Measurements from ENCODE around the gene EVA1A. TPM values are rescaled to one million over a fixed set of nuclear protein-coding genes. Genes with fewer than 3 reads are reported as not detected.

Gene EVA1A
- total RNA-seq, 4 donors from 2014 or later = 0.17 to 1.2 (median 0.69) TPM; not detected in 1

- H3K36me3 ChIP-seq = no peaks in the 10 kb centered on the region
- DNase-seq (ENCODE audit: extremely low spot score) = no peak
- H3K27me3 ChIP-seq = no peaks in the 10 kb centered on the region
- H3K27ac ChIP-seq (replicated peaks in 1 of 4) = no peak overlapping the region
- H3K4me3 ChIP-seq = no peak overlapping the region
- intact Hi-C loops (cut with DNase I) = no loop called here
- TF ChIP-seq POLR2A (IDR thresholded peaks at IDR 0.05; ENCODE audit: low read depth) = no peak
- TF ChIP-seq, protein P1, sequence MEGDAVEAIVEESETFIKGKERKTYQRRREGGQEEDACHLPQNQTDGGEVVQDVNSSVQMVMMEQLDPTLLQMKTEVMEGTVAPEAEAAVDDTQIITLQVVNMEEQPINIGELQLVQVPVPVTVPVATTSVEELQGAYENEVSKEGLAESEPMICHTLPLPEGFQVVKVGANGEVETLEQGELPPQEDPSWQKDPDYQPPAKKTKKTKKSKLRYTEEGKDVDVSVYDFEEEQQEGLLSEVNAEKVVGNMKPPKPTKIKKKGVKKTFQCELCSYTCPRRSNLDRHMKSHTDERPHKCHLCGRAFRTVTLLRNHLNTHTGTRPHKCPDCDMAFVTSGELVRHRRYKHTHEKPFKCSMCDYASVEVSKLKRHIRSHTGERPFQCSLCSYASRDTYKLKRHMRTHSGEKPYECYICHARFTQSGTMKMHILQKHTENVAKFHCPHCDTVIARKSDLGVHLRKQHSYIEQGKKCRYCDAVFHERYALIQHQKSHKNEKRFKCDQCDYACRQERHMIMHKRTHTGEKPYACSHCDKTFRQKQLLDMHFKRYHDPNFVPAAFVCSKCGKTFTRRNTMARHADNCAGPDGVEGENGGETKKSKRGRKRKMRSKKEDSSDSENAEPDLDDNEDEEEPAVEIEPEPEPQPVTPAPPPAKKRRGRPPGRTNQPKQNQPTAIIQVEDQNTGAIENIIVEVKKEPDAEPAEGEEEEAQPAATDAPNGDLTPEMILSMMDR (IDR thresholded peaks at IDR 0.05) = no peak
- no peak for TF ChIP-seq EP300 (IDR thresholded peaks at IDR 0.05)
- no peak for TF ChIP-seq POLR2AphosphoS5 (IDR thresholded peaks at IDR 0.05)
- H3K9me3 ChIP-seq = peaks cover 0 to 8% (median 0%) of the 10 kb centered on the region in 4 donors
- 82% methylated on average over 4 of the region's 4 CpGs for WGBS
- peaks cover 0 to 14% (median 10%) of the 10 kb centered on the region in 4 donors for H3K4me1 ChIP-seq
Observed at GRCh38 chr2:75571730-75572430, 11.1 kb upstream of the EVA1A start.

DNA sequence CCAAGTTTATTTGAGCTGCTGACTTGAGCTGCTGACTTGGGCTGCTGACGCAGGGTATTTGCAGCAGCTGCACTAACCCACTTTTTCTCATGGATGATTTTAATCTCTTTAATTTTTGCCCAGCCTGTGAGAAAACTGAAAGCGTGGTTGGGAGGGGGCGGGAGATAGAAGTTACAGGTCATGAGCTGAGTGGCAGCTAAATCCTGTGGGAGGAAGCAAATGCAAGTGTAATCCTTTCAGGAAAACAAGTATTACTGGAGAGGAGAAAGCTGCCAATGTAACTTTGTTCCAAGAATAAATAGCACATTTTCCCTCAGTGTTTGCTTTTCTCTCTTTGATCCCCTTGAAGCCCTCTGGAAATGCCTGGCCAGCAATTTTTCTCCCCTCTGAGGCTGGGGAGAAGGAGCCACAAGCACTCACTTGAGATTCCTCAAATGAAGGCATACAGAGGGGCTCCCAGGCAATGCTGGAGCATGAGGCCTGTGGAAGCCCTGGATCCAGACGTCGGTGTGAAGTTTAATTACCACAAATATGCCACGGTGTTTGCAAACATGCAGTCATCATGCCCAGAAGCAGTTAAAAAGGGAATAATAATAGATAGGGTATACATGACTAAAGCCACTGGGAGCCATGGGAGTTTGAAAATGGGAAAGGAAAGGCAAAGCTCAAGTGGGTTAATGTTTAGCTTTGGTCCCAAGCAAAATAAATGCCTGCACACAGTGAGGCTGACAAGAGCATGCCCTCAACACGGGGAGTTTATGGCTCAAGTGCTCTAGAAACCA, 10.4 kb upstream of the EVA1A start:
- TF ChIP-seq, protein P1 (IDR thresholded peaks at IDR 0.05) = no peak
- TF ChIP-seq EP300 (IDR thresholded peaks at IDR 0.05) (no peak), POLR2AphosphoS5 (IDR thresholded peaks at IDR 0.05) (no peak), POLR2A (IDR thresholded peaks at IDR 0.05; ENCODE audit: low read depth) (no peak)
- no peak for DNase-seq (ENCODE audit: extremely low spot score)
- H3K27me3 ChIP-seq = no peaks in the 10 kb centered on the region
- no peak overlapping the region for H3K27ac ChIP-seq (replicated peaks in 1 of 4)
- H3K9me3 ChIP-seq = peaks cover 0 to 8% (median 0%) of the 10 kb centered on the region in 4 donors
- H3K36me3 ChIP-seq = no peaks in the 10 kb centered on the region
- intact Hi-C loops (cut with DNase I) = no loop called here
- no peak overlapping the region for H3K4me3 ChIP-seq
- H3K4me1 ChIP-seq = peaks cover 0 to 14% (median 10%) of the 10 kb centered on the region in 4 donors
- 44% methylated on average over 7 of the region's 7 CpGs for WGBS

- Histone ChIP-seq H3K27ac (replicated peaks in 1 of 4) (no peak overlapping the region), H3K27me3 (no peaks in the 10 kb centered on the region)
- intact Hi-C loops (cut with DNase I) = no loop called here
Observed at GRCh38 chr2:75570024-75570947, 9.5 kb upstream of the EVA1A start.

GRCh38 chr2:75569546-75569945, 8.8 kb upstream of the EVA1A start:
- no peak overlapping the region for H3K4me3 ChIP-seq
- peaks cover 0 to 14% (median 10%) of the 10 kb centered on the region in 4 donors for H3K4me1 ChIP-seq
- no peak for TF ChIP-seq EP300 (IDR thresholded peaks at IDR 0.05)
- TF ChIP-seq, protein P1 (IDR thresholded peaks at IDR 0.05) = no peak
- TF ChIP-seq POLR2A (IDR thresholded peaks at IDR 0.05; ENCODE audit: low read depth) = no peak
- intact Hi-C loops (cut with DNase I) = no loop called here
- WGBS = 90% methylated on average over 5 of the region's 5 CpGs
- no peaks in the 10 kb centered on the region for H3K27me3 ChIP-seq
- no peaks in the 10 kb centered on the region for H3K9me3 ChIP-seq
- H3K36me3 ChIP-seq = no peaks in the 10 kb centered on the region
- no peak overlapping the region for H3K27ac ChIP-seq (replicated peaks in 1 of 4)
- peak; percentile 70 for DNase-seq (ENCODE audit: extremely low spot score)

More at GRCh38 chr2:75570024-75570947, 9.5 kb upstream of the EVA1A start:
- WGBS = 79% methylated on average over 8 of the region's 8 CpGs
- TF ChIP-seq EP300 (IDR thresholded peaks at IDR 0.05) (no peak), POLR2AphosphoS5 (IDR thresholded peaks at IDR 0.05) (peak in 1 of 2 donors; percentile 34), POLR2A (IDR thresholded peaks at IDR 0.05; ENCODE audit: low read depth) (no peak)
- TF ChIP-seq, protein P1 (IDR thresholded peaks at IDR 0.05) = no peak
- H3K36me3 ChIP-seq = no peaks in the 10 kb centered on the region
- H3K4me3 ChIP-seq = no peak overlapping the region
- H3K9me3 ChIP-seq = peaks cover 0 to 4% (median 0%) of the 10 kb centered on the region in 4 donors
- H3K4me1 ChIP-seq = peaks cover 0 to 14% (median 10%) of the 10 kb centered on the region in 4 donors
- peak; percentile 26 for DNase-seq (ENCODE audit: extremely low spot score)
